GM23338 (cell line): ENCODE data around the gene SETMAR. TPM values are rescaled to one million over a fixed set of nuclear protein-coding genes. Genes with fewer than 3 reads are reported as not detected.

Source experiments
- ATAC-seq: fragments of 200-7000 bp; cut with Tn5 transposase; 3 replicates; pipeline ENCODE4 v1.9.1; 2020
- DNase-seq: peaks from one replicate; pipeline ENCODE4 v3.0.0-alpha.2; 2015; ENCODE audit warnings: low spot score
- H2AFZ ChIP-seq: fragments of 200-600 bp; sonication (generic); 2 replicates; pipeline ENCODE4 v1.8.0; 2016; ENCODE audit warnings: antibody characterized with exemption, mild to moderate bottlenecking, moderate library complexity
- H3F3A ChIP-seq: fragments of 200-600 bp; sonication (generic); replicated peaks from 2 replicates; pipeline ENCODE4 v1.8.0; 2017; ENCODE audit warnings: antibody characterized with exemption, mixed run types, low read depth
- H3K27ac ChIP-seq: fragments of 200-600 bp; sonication (generic); 2 replicates; pipeline ENCODE4 v1.6.1; 2016; ENCODE audit warnings: low read depth
- H3K27me3 ChIP-seq: fragments of 200-600 bp; sonication (generic); 2 replicates; pipeline ENCODE4 v1.8.0; 2016; ENCODE audit warnings: mild to moderate bottlenecking, mixed run types, moderate library complexity; ENCODE audit not compliant: insufficient read depth
- H3K36me3 ChIP-seq: fragments of 200-600 bp; sonication (generic); 2 replicates; pipeline ENCODE4 v1.8.0; 2016; ENCODE audit warnings: mild to moderate bottlenecking; ENCODE audit not compliant: insufficient read depth
- H3K4me1 ChIP-seq: fragments of 200-600 bp; sonication (generic); 2 replicates; pipeline ENCODE4 v1.8.0; 2016; ENCODE audit warnings: mild to moderate bottlenecking, moderate library complexity; ENCODE audit not compliant: insufficient read depth
- H3K4me2 ChIP-seq: fragments of 200-600 bp; sonication (generic); 2 replicates; pipeline ENCODE4 v1.7.1; 2017; ENCODE audit warnings: mixed run types
- H3K4me3 ChIP-seq: fragments of 200-600 bp; sonication (generic); 2 replicates; pipeline ENCODE4 v1.6.1; 2016; ENCODE audit warnings: mixed run types
- H3K79me2 ChIP-seq: fragments of 200-600 bp; sonication (generic); replicated peaks from 2 replicates; pipeline ENCODE4 v1.8.0; 2017; ENCODE audit warnings: mild to moderate bottlenecking; ENCODE audit not compliant: insufficient read depth
- H3K9me2 ChIP-seq: fragments of 200-600 bp; sonication (generic); 2 replicates; pipeline ENCODE4 v1.8.0; 2017; ENCODE audit not compliant: insufficient read depth
- H4K20me1 ChIP-seq: fragments of 200-600 bp; sonication (generic); replicated peaks from 2 replicates; pipeline ENCODE4 v1.8.0; 2017; ENCODE audit warnings: mild to moderate bottlenecking; ENCODE audit not compliant: insufficient read depth
- H3K27ac Mint-ChIP-seq: 2 replicates; pipeline ENCODE4 v1.8.0; 2020; ENCODE audit warnings: inconsistent platforms, mild to moderate bottlenecking, moderate library complexity, mixed read lengths
- H3K27me3 Mint-ChIP-seq: 3 replicates; pipeline ENCODE4 v1.8.0; 2022; ENCODE audit warnings: low read depth, mild to moderate bottlenecking, moderate library complexity, mixed read lengths, inconsistent platforms; ENCODE audit not compliant: insufficient read depth, poor library complexity
- H3K36me3 Mint-ChIP-seq: 3 replicates; pipeline ENCODE4 v1.8.0; 2021; ENCODE audit warnings: low read depth, mild to moderate bottlenecking, inconsistent platforms, moderate library complexity, mixed read lengths
- H3K4me1 Mint-ChIP-seq: 3 replicates; pipeline ENCODE4 v1.8.0; 2020; ENCODE audit warnings: mild to moderate bottlenecking, inconsistent platforms, mixed read lengths
- H3K4me3 Mint-ChIP-seq: 3 replicates; pipeline ENCODE4 v1.8.0; 2021; ENCODE audit warnings: moderate library complexity, mild to moderate bottlenecking, inconsistent platforms, mixed read lengths
- H3K9me3 Mint-ChIP-seq: 3 replicates; pipeline ENCODE4 v1.8.0; 2020; ENCODE audit warnings: moderate library complexity, mild to moderate bottlenecking, inconsistent platforms, mixed read lengths
- EZH2 ChIP-seq: fragments of 200-600 bp; sonication (generic); IDR thresholded peaks from one replicate; pipeline ENCODE4 v1.8.0; 2017; ENCODE audit warnings: antibody characterized with exemption, mild to moderate bottlenecking, low read depth; ENCODE audit not compliant: unreplicated experiment
- STAT1 ChIP-seq: IDR thresholded peaks from one replicate; pipeline ENCODE4 v1.6.1; 2016; ENCODE audit warnings: antibody characterized with exemption; ENCODE audit not compliant: unreplicated experiment
- polyA plus RNA-seq: library from polyadenylated mRNA; unstranded; fragments of >200 nt; fragmentation: Nextera tagmentation; extraction: Ambion mirVana; gene quantifications from 2 replicates; pipeline ENCODE4 v1.2.1, GENCODE V29; 2016
- total RNA-seq: library from RNA; depleted of rRNA; stranded (reverse); fragments of >200 nt; shearing (Covaris generic); gene quantifications from 2 replicates; pipeline ENCODE4 v1.2.3, GENCODE V29; 2014
- TF ChIP-seq, protein P1 (sequence below), 2 experiments: fragments of 200-600 bp in 1 of 2; sonication (generic) in 1 of 2; conservative IDR thresholded peaks; 2 replicates each; pipeline versions ENCODE4 v1.5.1 to v1.6.1; 2016 to 2017; ENCODE audit warnings: antibody characterized with exemption in 2 of 2, low read depth in 2 of 2, mild to moderate bottlenecking in 2 of 2, moderate library complexity in 1 of 2
- TF ChIP-seq, protein P2 (sequence below): IDR thresholded peaks from 2 replicates; pipeline ENCODE4 v1.6.1; 2016; ENCODE audit warnings: antibody characterized with exemption
- TF ChIP-seq, protein P3 (sequence below): IDR thresholded peaks from one replicate; pipeline ENCODE4 v1.6.1; 2018; ENCODE audit warnings: antibody characterized with exemption; ENCODE audit not compliant: unreplicated experiment

Gene SETMAR
- total and polyA plus RNA-seq, 2 experiments from 2014 or later = 11.2 to 19.8 TPM

DNA sequence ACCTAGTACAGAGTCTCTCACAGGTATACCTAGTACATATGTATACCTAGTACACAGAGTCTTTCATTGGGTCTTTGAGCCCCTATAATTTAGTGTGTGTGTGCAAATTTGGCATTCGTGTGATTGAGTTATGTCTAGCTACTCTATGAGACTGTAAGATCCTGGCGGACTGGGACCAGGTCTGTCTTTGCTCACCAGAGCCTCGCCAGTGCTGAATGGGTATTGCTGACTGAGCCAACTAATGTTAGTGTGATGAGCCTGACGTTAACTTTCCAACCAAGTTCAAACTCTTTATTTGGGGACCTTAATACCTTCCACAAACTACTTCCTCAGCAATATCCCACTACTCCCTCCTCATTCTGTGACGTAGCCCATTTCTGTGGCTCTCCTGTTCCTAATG, 35.6 kb downstream of the SETMAR start:
- H3K36me3 ChIP-seq = no peaks in the 10 kb centered on the region
- TF ChIP-seq, protein P1, sequence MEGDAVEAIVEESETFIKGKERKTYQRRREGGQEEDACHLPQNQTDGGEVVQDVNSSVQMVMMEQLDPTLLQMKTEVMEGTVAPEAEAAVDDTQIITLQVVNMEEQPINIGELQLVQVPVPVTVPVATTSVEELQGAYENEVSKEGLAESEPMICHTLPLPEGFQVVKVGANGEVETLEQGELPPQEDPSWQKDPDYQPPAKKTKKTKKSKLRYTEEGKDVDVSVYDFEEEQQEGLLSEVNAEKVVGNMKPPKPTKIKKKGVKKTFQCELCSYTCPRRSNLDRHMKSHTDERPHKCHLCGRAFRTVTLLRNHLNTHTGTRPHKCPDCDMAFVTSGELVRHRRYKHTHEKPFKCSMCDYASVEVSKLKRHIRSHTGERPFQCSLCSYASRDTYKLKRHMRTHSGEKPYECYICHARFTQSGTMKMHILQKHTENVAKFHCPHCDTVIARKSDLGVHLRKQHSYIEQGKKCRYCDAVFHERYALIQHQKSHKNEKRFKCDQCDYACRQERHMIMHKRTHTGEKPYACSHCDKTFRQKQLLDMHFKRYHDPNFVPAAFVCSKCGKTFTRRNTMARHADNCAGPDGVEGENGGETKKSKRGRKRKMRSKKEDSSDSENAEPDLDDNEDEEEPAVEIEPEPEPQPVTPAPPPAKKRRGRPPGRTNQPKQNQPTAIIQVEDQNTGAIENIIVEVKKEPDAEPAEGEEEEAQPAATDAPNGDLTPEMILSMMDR (conservative IDR thresholded peaks at IDR 0.05; ENCODE audit: low read depth in 2 of 2) = peak in 1 of 2 experiments; percentile 7; a peak in 1 of 4 replicates
- TF ChIP-seq, protein P2, sequence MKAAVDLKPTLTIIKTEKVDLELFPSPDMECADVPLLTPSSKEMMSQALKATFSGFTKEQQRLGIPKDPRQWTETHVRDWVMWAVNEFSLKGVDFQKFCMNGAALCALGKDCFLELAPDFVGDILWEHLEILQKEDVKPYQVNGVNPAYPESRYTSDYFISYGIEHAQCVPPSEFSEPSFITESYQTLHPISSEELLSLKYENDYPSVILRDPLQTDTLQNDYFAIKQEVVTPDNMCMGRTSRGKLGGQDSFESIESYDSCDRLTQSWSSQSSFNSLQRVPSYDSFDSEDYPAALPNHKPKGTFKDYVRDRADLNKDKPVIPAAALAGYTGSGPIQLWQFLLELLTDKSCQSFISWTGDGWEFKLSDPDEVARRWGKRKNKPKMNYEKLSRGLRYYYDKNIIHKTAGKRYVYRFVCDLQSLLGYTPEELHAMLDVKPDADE = no peak
- H3K27ac Mint-ChIP-seq = no peak overlapping the region
- peaks cover 35% of the 10 kb centered on the region for H3K4me1 Mint-ChIP-seq
- H4K20me1 ChIP-seq = no peaks in the 10 kb centered on the region
- H3K36me3 Mint-ChIP-seq = no peaks in the 10 kb centered on the region
- no peaks in the 10 kb centered on the region for H3K9me2 ChIP-seq
- no peak overlapping the region for H3K4me3 ChIP-seq
- peaks cover 5% of the 10 kb centered on the region; the same call in 1 of the 2 replicates for H3K4me1 ChIP-seq
- no peak overlapping the region for H3K4me3 Mint-ChIP-seq
- peaks cover 3% of the 10 kb centered on the region for H3K27me3 Mint-ChIP-seq
- H3K27ac ChIP-seq = no peak overlapping the region
- H2AFZ ChIP-seq = no peak overlapping the region
- no peaks in the 10 kb centered on the region for H3F3A ChIP-seq
- ATAC-seq = peak; percentile 69
- no peak overlapping the region for H3K4me2 ChIP-seq
- no peaks in the 10 kb centered on the region; the same call in 2 of the 3 replicates for H3K9me3 Mint-ChIP-seq
- H3K27me3 ChIP-seq = no peaks in the 10 kb centered on the region
- peak; percentile 34 for DNase-seq
- H3K79me2 ChIP-seq = no peaks in the 10 kb centered on the region

DNA sequence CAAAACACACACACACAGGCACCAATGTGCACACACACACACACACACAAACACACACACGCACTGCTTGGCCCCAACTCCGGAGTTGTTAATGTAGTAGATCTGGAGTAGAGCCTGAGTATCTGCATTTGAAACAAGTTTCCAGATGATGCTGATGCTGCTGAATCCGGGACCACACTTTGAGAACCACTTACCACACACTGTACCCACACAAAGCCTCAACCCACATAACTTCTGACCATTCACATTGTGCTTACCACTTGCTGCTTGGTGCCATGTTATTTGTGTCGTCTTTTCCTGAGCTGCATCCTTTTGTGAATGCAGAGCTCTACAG, 36.9 kb downstream of the SETMAR start:
- H3K4me1 Mint-ChIP-seq = peaks cover 34% of the 10 kb centered on the region

More for the DNA sequence above, 36.9 kb downstream of the SETMAR start:
- Histone ChIP-seq H3K36me3 (no peaks in the 10 kb centered on the region), H3K4me2 (no peak overlapping the region), H3F3A (no peaks in the 10 kb centered on the region), H3K27me3 (no peaks in the 10 kb centered on the region), H4K20me1 (no peaks in the 10 kb centered on the region), H3K9me2 (no peaks in the 10 kb centered on the region), H3K4me3 (no peak overlapping the region), H3K79me2 (no peaks in the 10 kb centered on the region), H2AFZ (no peak overlapping the region), H3K4me1 (peaks cover 2% of the 10 kb centered on the region; the same call in 1 of the 2 replicates), H3K27ac (no peak overlapping the region)
- ATAC-seq (no peak), DNase-seq (no peak)
- Mint-ChIP-seq H3K27me3 (peaks cover 3% of the 10 kb centered on the region), H3K36me3 (no peaks in the 10 kb centered on the region), H3K9me3 (no peaks in the 10 kb centered on the region; the same call in 2 of the 3 replicates), H3K27ac (peak overlapping the region; percentile 12), H3K4me3 (no peak overlapping the region)
- TF ChIP-seq, protein P3, sequence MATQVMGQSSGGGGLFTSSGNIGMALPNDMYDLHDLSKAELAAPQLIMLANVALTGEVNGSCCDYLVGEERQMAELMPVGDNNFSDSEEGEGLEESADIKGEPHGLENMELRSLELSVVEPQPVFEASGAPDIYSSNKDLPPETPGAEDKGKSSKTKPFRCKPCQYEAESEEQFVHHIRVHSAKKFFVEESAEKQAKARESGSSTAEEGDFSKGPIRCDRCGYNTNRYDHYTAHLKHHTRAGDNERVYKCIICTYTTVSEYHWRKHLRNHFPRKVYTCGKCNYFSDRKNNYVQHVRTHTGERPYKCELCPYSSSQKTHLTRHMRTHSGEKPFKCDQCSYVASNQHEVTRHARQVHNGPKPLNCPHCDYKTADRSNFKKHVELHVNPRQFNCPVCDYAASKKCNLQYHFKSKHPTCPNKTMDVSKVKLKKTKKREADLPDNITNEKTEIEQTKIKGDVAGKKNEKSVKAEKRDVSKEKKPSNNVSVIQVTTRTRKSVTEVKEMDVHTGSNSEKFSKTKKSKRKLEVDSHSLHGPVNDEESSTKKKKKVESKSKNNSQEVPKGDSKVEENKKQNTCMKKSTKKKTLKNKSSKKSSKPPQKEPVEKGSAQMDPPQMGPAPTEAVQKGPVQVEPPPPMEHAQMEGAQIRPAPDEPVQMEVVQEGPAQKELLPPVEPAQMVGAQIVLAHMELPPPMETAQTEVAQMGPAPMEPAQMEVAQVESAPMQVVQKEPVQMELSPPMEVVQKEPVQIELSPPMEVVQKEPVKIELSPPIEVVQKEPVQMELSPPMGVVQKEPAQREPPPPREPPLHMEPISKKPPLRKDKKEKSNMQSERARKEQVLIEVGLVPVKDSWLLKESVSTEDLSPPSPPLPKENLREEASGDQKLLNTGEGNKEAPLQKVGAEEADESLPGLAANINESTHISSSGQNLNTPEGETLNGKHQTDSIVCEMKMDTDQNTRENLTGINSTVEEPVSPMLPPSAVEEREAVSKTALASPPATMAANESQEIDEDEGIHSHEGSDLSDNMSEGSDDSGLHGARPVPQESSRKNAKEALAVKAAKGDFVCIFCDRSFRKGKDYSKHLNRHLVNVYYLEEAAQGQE = no peak
- no peak for TF ChIP-seq STAT1
- no peak for TF ChIP-seq EZH2
